HepG2 (cell line): ENCODE results near the gene CEBPE. TPM values are rescaled to one million over a fixed set of nuclear protein-coding genes. Genes with fewer than 3 reads are reported as not detected.

Source experiments
- ATAD3A ChIP-seq: sonication (generic); formaldehyde crosslinking; IDR thresholded peaks from 2 replicates; pipeline ENCODE4 v1.4.0; 2020; ENCODE audit warnings: missing genetic modification reagents
- CAMTA2 ChIP-seq: sonication (generic); formaldehyde crosslinking; IDR thresholded peaks from 2 replicates; pipeline ENCODE4 v1.4.0; 2020; ENCODE audit warnings: mild to moderate bottlenecking, missing genetic modification reagents, borderline replicate concordance
- ISL2 ChIP-seq: sonication (generic); formaldehyde crosslinking; IDR thresholded peaks from 2 replicates; pipeline ENCODE4 v1.5.0; 2020; ENCODE audit warnings: missing genetic modification reagents
- ISX ChIP-seq: sonication (generic); formaldehyde crosslinking; conservative IDR thresholded peaks from 2 replicates; pipeline ENCODE4 v1.5.0; 2020; ENCODE audit warnings: missing genetic modification reagents
- KDM5B ChIP-seq: sonication (generic); formaldehyde crosslinking; IDR thresholded peaks from 2 replicates; pipeline ENCODE4 v1.4.0; 2020; ENCODE audit warnings: missing genetic modification reagents, mild to moderate bottlenecking, borderline replicate concordance
- MBD4 ChIP-seq: IDR thresholded peaks from 2 replicates; pipeline ENCODE4 v1.6.1; 2012; ENCODE audit warnings: low read length, inconsistent platforms, borderline replicate concordance
- NCOA2 ChIP-seq: sonication (generic); formaldehyde crosslinking; IDR thresholded peaks from 2 replicates; pipeline ENCODE4 v1.8.0; 2022; ENCODE audit warnings: inconsistent platforms
- PLRG1 ChIP-seq: fragments of 450-650 bp; conservative IDR thresholded peaks from 2 replicates; pipeline ENCODE4 v1.6.1; 2016
- REPIN1 ChIP-seq: sonication (generic); formaldehyde crosslinking; IDR thresholded peaks from 2 replicates; pipeline ENCODE4 v1.8.0; 2022; ENCODE audit warnings: missing genetic modification reagents, low read depth, mild to moderate bottlenecking, borderline replicate concordance
- SP5 ChIP-seq: IDR thresholded peaks from 2 replicates; pipeline ENCODE4 v1.6.1; 2016; ENCODE audit warnings: low read depth, borderline replicate concordance
- ZNF253 ChIP-seq: sonication (generic); formaldehyde crosslinking; IDR thresholded peaks from 2 replicates; pipeline ENCODE4 v1.8.0; 2022; ENCODE audit warnings: mild to moderate bottlenecking, missing genetic modification reagents, borderline replicate concordance
- ZNF333 ChIP-seq: sonication (generic); formaldehyde crosslinking; IDR thresholded peaks from 2 replicates; pipeline ENCODE4 v1.4.0; 2020; ENCODE audit warnings: mild to moderate bottlenecking, missing genetic modification reagents, borderline replicate concordance
- ZNF570 ChIP-seq: sonication (generic); formaldehyde crosslinking; IDR thresholded peaks from 2 replicates; pipeline ENCODE4 v1.4.0; 2020; ENCODE audit warnings: mild to moderate bottlenecking, missing genetic modification reagents, borderline replicate concordance
- polyA plus RNA-seq, 8 experiments: library from polyadenylated mRNA; depleted of rRNA in 3 of 8; stranded (reverse) in 7 of 8; unstranded in 1 of 8; fragments of >200 nt; fragmentation: Illumina TruSeq in 4 of 8; extraction: Trizol in 4 of 8; gene quantifications; 2 replicates each; pipeline versions ENCODE4 v1.2.1 to v1.2.3, GENCODE V29; 2011 to 2016; ENCODE audit warnings: low read depth in 4 of 8, missing spikeins in 1 of 8, mixed read lengths in 1 of 8; ENCODE audit not compliant: insufficient read depth in 1 of 8
- total RNA-seq, 5 experiments: library from RNA; depleted of rRNA; stranded (reverse); fragments of >200 nt; fragmentation: Illumina TruSeq; extraction: Trizol; gene quantifications; 2 replicates each; pipeline ENCODE4 v1.2.3, GENCODE V29; 2016; ENCODE audit warnings: low read depth in 1 of 5
- TF ChIP-seq, protein P1 (sequence below): sonication (generic); formaldehyde crosslinking; IDR thresholded peaks from 2 replicates; pipeline ENCODE4 v1.4.0; 2020; ENCODE audit warnings: low read depth, missing genetic modification reagents

The CEBPE gene
- total and polyA plus RNA-seq, 2 of the 13 experiments (the other 11 are each of a cell fraction or from before 2014, with no cell fraction given), result 0.09 to 0.11 TPM

DNA sequence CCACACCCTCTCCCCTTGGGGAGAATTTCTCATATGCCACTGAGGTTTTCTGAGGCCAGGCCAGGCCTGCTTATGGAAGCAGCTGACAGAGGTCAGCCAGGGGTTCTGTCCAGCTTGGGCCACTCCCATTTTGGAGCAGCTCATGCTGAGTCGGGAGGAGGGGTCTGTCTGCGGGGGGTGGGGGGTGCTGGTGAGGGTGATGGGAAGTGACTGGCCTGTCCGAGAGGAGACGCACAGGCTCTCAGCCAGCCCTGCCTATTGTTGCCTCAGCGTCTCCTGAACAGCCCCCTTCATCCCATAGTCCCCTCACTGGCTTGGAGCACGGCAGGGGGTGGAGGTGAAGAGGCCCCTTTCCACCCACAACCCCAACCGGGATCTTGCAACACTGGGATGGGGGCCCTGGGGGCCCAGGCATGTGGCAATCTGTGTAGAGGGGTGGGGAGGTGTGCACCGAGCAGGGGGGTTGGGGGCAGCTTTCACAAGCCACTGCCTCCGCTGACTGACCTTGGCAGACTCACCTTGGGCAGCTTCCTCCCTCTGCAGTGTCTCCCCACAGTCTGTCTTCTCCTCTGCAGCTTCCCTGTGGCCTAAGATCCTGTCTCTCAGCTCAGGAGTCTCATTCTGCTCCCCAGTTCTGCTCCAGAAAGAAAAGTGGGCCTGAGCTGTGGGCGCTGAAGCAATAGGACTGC, 5.5 kb downstream of the CEBPE start (continued):
- no peak for TF ChIP-seq MBD4
- TF ChIP-seq REPIN1 (CRISPR knock-in tag), result no peak
- TF ChIP-seq NCOA2 (CRISPR knock-in tag), result no peak
- TF ChIP-seq ZNF253 (CRISPR knock-in tag), result 0 out of 2 replicates have a peak, but pooled peaks have one; percentile 30
- TF ChIP-seq PLRG1, result no peak
- TF ChIP-seq KDM5B (CRISPR knock-in tag), result peak; percentile 45; the same call in 1 of the 2 replicates
- TF ChIP-seq CAMTA2 (CRISPR knock-in tag), result peak; percentile 33; the same call in 1 of the 2 replicates
- no peak for TF ChIP-seq SP5 (CRISPR knock-in tag)
- TF ChIP-seq ISX (CRISPR knock-in tag), result no peak
- no peak for TF ChIP-seq ISL2 (CRISPR knock-in tag)
- TF ChIP-seq ZNF570 (CRISPR knock-in tag), result no peak
- TF ChIP-seq, protein P1, sequence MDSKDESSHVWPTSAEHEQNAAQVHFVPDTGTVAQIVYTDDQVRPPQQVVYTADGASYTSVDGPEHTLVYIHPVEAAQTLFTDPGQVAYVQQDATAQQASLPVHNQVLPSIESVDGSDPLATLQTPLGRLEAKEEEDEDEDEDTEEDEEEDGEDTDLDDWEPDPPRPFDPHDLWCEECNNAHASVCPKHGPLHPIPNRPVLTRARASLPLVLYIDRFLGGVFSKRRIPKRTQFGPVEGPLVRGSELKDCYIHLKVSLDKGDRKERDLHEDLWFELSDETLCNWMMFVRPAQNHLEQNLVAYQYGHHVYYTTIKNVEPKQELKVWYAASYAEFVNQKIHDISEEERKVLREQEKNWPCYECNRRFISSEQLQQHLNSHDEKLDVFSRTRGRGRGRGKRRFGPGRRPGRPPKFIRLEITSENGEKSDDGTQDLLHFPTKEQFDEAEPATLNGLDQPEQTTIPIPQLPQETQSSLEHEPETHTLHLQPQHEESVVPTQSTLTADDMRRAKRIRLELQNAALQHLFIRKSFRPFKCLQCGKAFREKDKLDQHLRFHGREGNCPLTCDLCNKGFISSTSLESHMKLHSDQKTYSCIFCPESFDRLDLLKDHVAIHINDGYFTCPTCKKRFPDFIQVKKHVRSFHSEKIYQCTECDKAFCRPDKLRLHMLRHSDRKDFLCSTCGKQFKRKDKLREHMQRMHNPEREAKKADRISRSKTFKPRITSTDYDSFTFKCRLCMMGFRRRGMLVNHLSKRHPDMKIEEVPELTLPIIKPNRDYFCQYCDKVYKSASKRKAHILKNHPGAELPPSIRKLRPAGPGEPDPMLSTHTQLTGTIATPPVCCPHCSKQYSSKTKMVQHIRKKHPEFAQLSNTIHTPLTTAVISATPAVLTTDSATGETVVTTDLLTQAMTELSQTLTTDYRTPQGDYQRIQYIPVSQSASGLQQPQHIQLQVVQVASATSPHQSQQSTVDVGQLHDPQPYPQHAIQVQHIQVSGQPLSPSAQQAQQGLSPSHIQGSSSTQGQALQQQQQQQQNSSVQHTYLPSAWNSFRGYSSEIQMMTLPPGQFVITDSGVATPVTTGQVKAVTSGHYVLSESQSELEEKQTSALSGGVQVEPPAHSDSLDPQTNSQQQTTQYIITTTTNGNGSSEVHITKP (CRISPR knock-in tag), result 0 out of 2 replicates have a peak, but pooled peaks have one; percentile 9
- no peak for TF ChIP-seq ATAD3A
- 0 out of 2 replicates have a peak, but pooled peaks have one; percentile 51 for TF ChIP-seq ZNF333 (CRISPR knock-in tag)
- TF ChIP-seq, all 625 proteins: peak for 19
